CD8-positive, alpha-beta memory T cell (primary cell): ENCODE results near the gene NQO2. TPM values are rescaled to one million over a fixed set of nuclear protein-coding genes. Genes with fewer than 3 reads are reported as not detected.

Source experiments
- CTCF ChIA-PET: fragments of 350-600 bp; sonication (Branson Sonifier 250); formaldehyde crosslinking; loops from one replicate; lab custom pipeline; 2021; ENCODE audit warnings: antibody characterized with exemption; lab: Charles Lee
- POLR2A ChIA-PET: fragments of 350-600 bp; sonication (Branson Sonifier 250); formaldehyde crosslinking; loops from one replicate; lab custom pipeline; 2021; ENCODE audit warnings: antibody characterized with exemption; lab: Charles Lee
- DNase-seq, 5 donors: peaks; one replicate each; pipeline versions ENCODE4 v3.0.0 to v3.0.0-alpha.2; 2020 to 2022; ENCODE audit warnings: mixed read lengths in 1 of 5
- H3K27ac ChIP-seq: one replicate; pipeline ENCODE4 v1.7.0; 2013; ENCODE audit warnings: low read depth, mild to moderate bottlenecking, low read length, moderate library complexity
- H3K27me3 ChIP-seq: 2 replicates; pipeline ENCODE4 v1.7.0; 2013; ENCODE audit warnings: low read length, mild to moderate bottlenecking; ENCODE audit not compliant: insufficient read depth, poor library complexity, severe bottlenecking
- H3K36me3 ChIP-seq: 2 replicates; pipeline ENCODE4 v1.7.0; 2013; ENCODE audit warnings: mild to moderate bottlenecking, low read length, moderate library complexity; ENCODE audit not compliant: insufficient read depth
- H3K4me1 ChIP-seq: 2 replicates; pipeline ENCODE4 v1.7.0; 2013; ENCODE audit warnings: mild to moderate bottlenecking, low read length, moderate library complexity; ENCODE audit not compliant: insufficient read depth
- H3K4me3 ChIP-seq: 2 replicates; pipeline ENCODE4 v1.7.0; 2013; ENCODE audit warnings: mild to moderate bottlenecking, low read length
- H3K9me3 ChIP-seq: 2 replicates; pipeline ENCODE4 v1.7.0; 2013; ENCODE audit warnings: mild to moderate bottlenecking, low read length
- H3K27ac Mint-ChIP-seq, 8 donors: one replicate each; pipeline ENCODE4 v1.8.0; 2020 to 2021; ENCODE audit warnings: mixed read lengths in 8 of 8, mild to moderate bottlenecking in 6 of 8, inconsistent platforms in 3 of 8, moderate library complexity in 3 of 8
- H3K27me3 Mint-ChIP-seq, 2 donors: one replicate each; pipeline ENCODE4 v1.8.0; 2020 to 2021; ENCODE audit warnings: mixed read lengths in 2 of 2, mild to moderate bottlenecking in 1 of 2, moderate library complexity in 1 of 2
- H3K36me3 Mint-ChIP-seq, 3 donors: one replicate each; pipeline ENCODE4 v1.8.0; 2020 to 2021; ENCODE audit warnings: mixed read lengths in 3 of 3, inconsistent platforms in 1 of 3, mild to moderate bottlenecking in 1 of 3
- H3K4me1 Mint-ChIP-seq, 3 donors: one replicate each; pipeline ENCODE4 v1.8.0; 2020 to 2021; ENCODE audit warnings: mixed read lengths in 3 of 3, inconsistent platforms in 1 of 3, mild to moderate bottlenecking in 1 of 3
- H3K4me3 Mint-ChIP-seq, 7 donors: one replicate each; pipeline ENCODE4 v1.8.0; 2020 to 2021; ENCODE audit warnings: mixed read lengths in 7 of 7, mild to moderate bottlenecking in 6 of 7, moderate library complexity in 4 of 7, inconsistent platforms in 2 of 7
- H3K9me3 Mint-ChIP-seq, 5 donors: one replicate each; pipeline ENCODE4 v1.8.0; 2020 to 2022; ENCODE audit warnings: mixed read lengths in 5 of 5, mild to moderate bottlenecking in 3 of 5, moderate library complexity in 2 of 5, inconsistent platforms in 1 of 5
- polyA plus RNA-seq: library from polyadenylated mRNA; unstranded; fragments of 300-500 nt; fragmentation: Illumina TruSeq; gene quantifications from one replicate; pipeline ENCODE4 v1.2.3, GENCODE V29; 2021
- total RNA-seq, 2 experiments: library from RNA; stranded (reverse); gene quantifications; one replicate each; pipeline ENCODE4 v1.2.3, GENCODE V29; 2021

Gene NQO2
- total and polyA plus RNA-seq, 3 experiments from 2014 or later = 15.6 to 53.5 (median 18.5) TPM

DNA sequence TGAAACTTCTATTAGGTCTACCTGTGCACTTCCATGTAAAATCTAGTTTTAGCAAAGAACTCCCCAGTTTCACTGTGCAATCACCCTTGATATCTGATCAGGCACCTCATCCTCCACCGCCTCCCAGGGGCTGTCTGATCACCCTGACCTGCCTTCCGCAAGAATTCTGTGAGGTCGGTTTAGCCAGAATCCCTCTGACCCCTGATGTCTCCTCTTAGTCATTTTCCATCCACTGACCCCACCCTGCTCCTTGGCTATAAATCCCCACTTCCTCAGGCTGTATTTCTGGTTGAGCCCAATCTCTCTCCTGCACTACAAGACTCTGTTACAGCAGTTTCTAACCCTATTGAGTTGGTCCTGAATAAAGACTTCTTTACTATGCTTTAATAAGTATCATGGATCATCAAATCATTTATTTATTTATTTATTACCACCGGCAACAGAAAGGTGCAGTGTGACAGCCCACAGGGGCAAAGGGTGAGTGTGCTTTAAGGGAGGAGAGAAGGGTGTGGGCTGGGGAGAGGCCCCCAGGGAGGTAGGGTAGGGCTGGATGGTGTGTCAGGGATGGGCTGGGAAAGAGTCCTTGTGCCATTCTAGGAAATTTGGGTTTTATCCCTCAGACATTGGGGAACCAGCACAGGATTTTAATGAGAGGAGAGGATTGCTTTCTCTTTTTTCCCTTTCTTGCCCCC is 17.1 kb upstream of the NQO2 start:
- Mint-ChIP-seq H3K9me3 (no peaks in the 10 kb centered on the region), H3K36me3 (no peaks in the 10 kb centered on the region), H3K27me3 (peaks cover 7 to 12% of the 10 kb centered on the region in 2 donors), H3K4me1 (peaks cover 6 to 12% (median 8%) of the 10 kb centered on the region in 3 donors), H3K4me3 (no peak overlapping the region), H3K27ac (no peak overlapping the region)
- ChIA-PET CTCF (interaction anchor here (1.1 to 1.2 kb wide), 2 partner anchors 11 to 71 kb away, joined by 3 read pairs; partner anchors contain the start of gene SERPINB6), POLR2A (no interaction called here)
- H3K27me3 ChIP-seq = no peaks in the 10 kb centered on the region
- peaks cover 9% of the 10 kb centered on the region for H3K4me1 ChIP-seq
- no peak for DNase-seq
- H3K9me3 ChIP-seq = no peaks in the 10 kb centered on the region
- H3K27ac ChIP-seq = no peak overlapping the region
- H3K36me3 ChIP-seq = no peaks in the 10 kb centered on the region
- H3K4me3 ChIP-seq = no peak overlapping the region

DNA sequence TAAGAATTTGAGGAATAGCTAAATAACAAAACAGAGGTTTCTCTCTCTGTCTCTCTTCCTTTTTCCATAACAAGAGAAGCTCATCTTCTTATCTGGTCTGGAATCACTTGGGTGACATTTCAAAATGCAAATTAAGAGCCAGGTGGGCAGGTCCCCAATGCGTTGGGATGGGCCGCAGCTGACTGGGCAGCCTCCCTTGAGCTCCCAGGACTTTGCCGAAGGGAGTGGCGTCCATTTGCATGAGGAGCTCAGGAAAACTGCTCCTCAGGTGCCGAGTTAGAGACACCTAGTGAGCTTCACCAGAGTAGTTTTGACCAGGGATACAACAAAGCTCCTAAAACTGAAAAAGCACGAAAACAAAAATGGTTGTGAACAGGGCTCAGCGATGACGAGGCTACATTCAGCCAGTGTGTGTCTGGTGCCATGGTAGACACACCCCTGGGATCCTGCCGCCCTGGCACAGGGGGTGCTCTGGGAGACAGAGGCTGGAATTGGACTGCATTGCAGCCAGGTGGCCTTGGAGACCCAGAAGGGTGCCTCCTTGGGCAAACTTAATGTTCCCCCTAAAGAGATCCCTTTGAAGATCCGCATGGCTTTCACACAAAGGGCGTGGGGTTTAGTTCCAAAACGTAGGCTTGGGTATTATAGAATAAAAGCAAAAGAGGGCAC is 14.8 kb upstream of the NQO2 start:
- Histone ChIP-seq H3K4me3 (no peak overlapping the region), H3K36me3 (no peaks in the 10 kb centered on the region), H3K27ac (peak overlapping the region; percentile 3), H3K9me3 (no peaks in the 10 kb centered on the region), H3K27me3 (no peaks in the 10 kb centered on the region), H3K4me1 (peaks cover 17% of the 10 kb centered on the region)
- Mint-ChIP-seq H3K27me3 (peaks cover 6 to 12% of the 10 kb centered on the region in 2 donors), H3K4me3 (peak overlapping the region in 1 of 7 donors; percentile 32), H3K9me3 (no peaks in the 10 kb centered on the region), H3K36me3 (peaks cover 0 to 14% (median 0%) of the 10 kb centered on the region in 3 donors), H3K4me1 (peaks cover 16 to 23% (median 18%) of the 10 kb centered on the region in 3 donors), H3K27ac (peak overlapping the region in 1 of 8 donors; percentile 64)
- ChIA-PET CTCF (interaction anchor here (0.8 to 9.0 kb wide), 4 partner anchors 9 to 129 kb away, joined by 3 to 102 read pairs (median 3); no protein-coding TSS in a partner anchor), POLR2A (no interaction called here)
- DNase-seq = no peak

DNA sequence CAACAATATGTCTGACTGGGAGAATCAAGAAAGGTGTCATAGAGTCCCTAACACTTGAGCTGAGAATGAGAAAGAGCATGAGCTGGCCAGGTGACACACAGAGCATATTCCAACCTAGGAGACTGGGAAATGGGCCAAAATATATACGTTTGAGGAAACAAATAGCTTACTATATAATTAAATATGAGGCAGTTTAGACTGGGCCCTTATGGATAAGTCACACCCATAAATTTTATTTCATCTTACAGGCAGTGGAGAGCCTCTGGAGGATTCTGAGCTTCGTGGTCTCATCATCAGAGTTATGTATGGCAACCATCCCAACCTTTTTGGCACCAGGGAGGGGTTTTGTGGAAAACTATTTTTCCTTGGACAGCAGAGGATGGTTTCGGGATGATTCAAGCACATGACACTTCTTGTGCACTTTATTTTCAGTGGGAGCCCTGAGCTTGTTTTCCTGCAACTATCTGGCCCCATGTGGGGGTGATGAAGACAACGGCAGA is 12.9 kb upstream of the NQO2 start:
- H3K27me3 Mint-ChIP-seq = no peaks in the 10 kb centered on the region
- Histone ChIP-seq H3K27me3 (no peaks in the 10 kb centered on the region), H3K36me3 (no peaks in the 10 kb centered on the region), H3K27ac (peak overlapping the region; percentile 98), H3K9me3 (no peaks in the 10 kb centered on the region), H3K4me1 (peaks cover 23% of the 10 kb centered on the region), H3K4me3 (no peak overlapping the region)
- peak overlapping the region in 6 of 7 donors; percentile 44 to 94 (median 92) for H3K4me3 Mint-ChIP-seq
- peak overlapping the region in 7 of 8 donors; percentile 3 to 100 (median 74) for H3K27ac Mint-ChIP-seq
- ChIA-PET POLR2A (interaction anchor here (0.6 to 1.4 kb wide), 4 partner anchors 10 to 140 kb away, joined by 3 to 4 read pairs (median 4); partner anchors contain the start of gene SERPINB6), CTCF (interaction anchor here (0.9 to 9.0 kb wide), 13 partner anchors 10 to 249 kb away, joined by 3 to 102 read pairs (median 8); partner anchors contain the start of gene SERPINB6)
- H3K36me3 Mint-ChIP-seq = peaks cover 0 to 17% (median 0%) of the 10 kb centered on the region in 3 donors
- H3K4me1 Mint-ChIP-seq = peaks cover 27 to 38% (median 31%) of the 10 kb centered on the region in 3 donors
- DNase-seq = no peak
- H3K9me3 Mint-ChIP-seq = no peaks in the 10 kb centered on the region

DNA sequence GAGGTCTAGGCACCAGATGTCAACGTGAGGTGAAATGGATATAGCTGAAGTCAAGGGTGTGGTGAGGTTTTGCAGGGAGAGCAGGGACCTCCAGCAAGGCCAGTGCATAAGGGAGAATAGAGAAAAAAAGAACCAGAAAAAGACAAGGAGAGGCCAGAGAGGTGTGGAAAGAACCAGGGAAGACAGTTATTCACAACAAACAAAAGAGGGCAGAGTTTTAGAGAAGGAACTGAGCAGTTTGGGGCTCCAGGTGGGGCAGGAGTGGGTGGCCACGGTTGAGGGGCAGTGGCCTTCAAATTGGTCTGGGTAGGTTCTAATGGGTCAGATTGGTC is 11.6 kb upstream of the NQO2 start:
- ChIA-PET POLR2A (interaction anchor here (1.0 to 3.7 kb wide), 7 partner anchors 11 to 146 kb away, joined by 3 to 32 read pairs (median 18); partner anchors contain the start of genes SERPINB1 and SERPINB6), CTCF (interaction anchor here (1.0 to 9.0 kb wide), 22 partner anchors 11 to 222 kb away, joined by 3 to 102 read pairs (median 10); partner anchors contain the start of genes SERPINB1, SERPINB6, SERPINB9 and WRNIP1)
- Histone ChIP-seq H3K27ac (peak overlapping the region; percentile 98), H3K27me3 (no peaks in the 10 kb centered on the region), H3K36me3 (no peaks in the 10 kb centered on the region), H3K9me3 (no peaks in the 10 kb centered on the region), H3K4me1 (peaks cover 23% of the 10 kb centered on the region), H3K4me3 (peak overlapping the region; percentile 78)
- H3K36me3 Mint-ChIP-seq = peaks cover 0 to 17% (median 0%) of the 10 kb centered on the region in 3 donors
- DNase-seq = no peak
- no peaks in the 10 kb centered on the region for H3K27me3 Mint-ChIP-seq
- peak overlapping the region; percentile 87 to 97 (median 93) for H3K4me3 Mint-ChIP-seq
- H3K9me3 Mint-ChIP-seq = no peaks in the 10 kb centered on the region
- peak overlapping the region; percentile 91 to 100 (median 96) for H3K27ac Mint-ChIP-seq
- peaks cover 27 to 38% (median 31%) of the 10 kb centered on the region in 3 donors for H3K4me1 Mint-ChIP-seq

DNA sequence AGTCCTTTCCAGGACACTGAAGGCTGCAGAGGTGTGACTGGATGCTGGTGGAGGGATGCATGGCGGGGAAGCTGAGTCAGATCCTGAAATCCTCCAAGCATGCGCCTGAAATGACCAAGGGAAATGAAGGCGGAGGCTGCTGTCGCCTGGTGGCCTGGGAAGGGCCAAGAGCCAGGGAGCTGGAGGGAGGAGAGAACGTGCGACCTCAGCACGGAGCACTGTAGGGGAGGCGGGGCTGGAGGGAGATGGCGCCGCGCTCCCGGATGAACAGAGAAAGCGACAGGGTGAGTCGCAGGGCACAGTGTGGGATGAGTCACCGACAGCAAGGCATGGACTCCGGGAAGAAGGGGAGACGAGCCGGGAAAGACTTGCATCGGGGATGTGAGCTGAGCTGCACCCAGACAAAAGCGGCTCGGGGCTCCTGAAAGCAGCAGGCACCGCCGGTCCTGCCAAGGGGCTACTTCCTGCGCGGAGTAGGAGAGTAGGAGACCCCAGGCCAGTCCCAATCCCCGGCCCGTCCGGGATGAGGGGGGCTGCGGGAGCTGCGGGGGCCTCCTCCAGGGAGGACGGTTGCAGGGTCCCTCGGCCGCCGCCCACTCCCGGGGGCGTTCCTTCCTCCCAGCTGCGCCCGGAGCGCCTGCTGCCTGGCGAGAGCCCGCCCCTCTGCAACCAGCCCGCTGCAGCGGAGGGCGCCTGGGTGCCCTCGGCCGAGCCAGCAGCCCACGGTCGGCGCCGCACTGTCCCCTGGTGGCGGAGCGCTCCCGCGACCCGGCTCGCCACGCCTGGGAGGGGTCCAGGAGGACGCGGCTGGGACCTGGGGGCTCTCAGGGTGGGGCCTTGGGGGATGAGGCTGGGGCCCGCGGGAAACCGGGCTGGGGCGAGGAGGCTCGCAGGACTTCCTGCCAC is 11.0 kb upstream of the NQO2 start:
- ChIA-PET CTCF (interaction anchor here (0.6 to 9.0 kb wide), 42 partner anchors 9 to 251 kb away, joined by 3 to 102 read pairs (median 7); partner anchors contain the start of genes RIPK1, SERPINB1, SERPINB6 and SERPINB9), POLR2A (interaction anchor here (0.6 to 3.7 kb wide), 20 partner anchors 11 to 223 kb away, joined by 3 to 32 read pairs (median 6); partner anchors contain the start of genes NQO2, RIPK1, SERPINB1 and SERPINB6)
- Mint-ChIP-seq H3K27me3 (no peaks in the 10 kb centered on the region), H3K27ac (peak overlapping the region; percentile 98 to 100 (median 99)), H3K9me3 (no peaks in the 10 kb centered on the region), H3K36me3 (peaks cover 0 to 17% (median 0%) of the 10 kb centered on the region in 3 donors), H3K4me1 (peaks cover 27 to 38% (median 31%) of the 10 kb centered on the region in 3 donors), H3K4me3 (peak overlapping the region; percentile 87 to 97 (median 96))
- peak; percentile 71 to 86 (median 77) for DNase-seq
- no peaks in the 10 kb centered on the region for H3K9me3 ChIP-seq
- peak overlapping the region; percentile 98 for H3K27ac ChIP-seq
- H3K4me1 ChIP-seq = peaks cover 23% of the 10 kb centered on the region
- no peaks in the 10 kb centered on the region for H3K36me3 ChIP-seq
- no peaks in the 10 kb centered on the region for H3K27me3 ChIP-seq
- peak overlapping the region; percentile 78 for H3K4me3 ChIP-seq

DNA sequence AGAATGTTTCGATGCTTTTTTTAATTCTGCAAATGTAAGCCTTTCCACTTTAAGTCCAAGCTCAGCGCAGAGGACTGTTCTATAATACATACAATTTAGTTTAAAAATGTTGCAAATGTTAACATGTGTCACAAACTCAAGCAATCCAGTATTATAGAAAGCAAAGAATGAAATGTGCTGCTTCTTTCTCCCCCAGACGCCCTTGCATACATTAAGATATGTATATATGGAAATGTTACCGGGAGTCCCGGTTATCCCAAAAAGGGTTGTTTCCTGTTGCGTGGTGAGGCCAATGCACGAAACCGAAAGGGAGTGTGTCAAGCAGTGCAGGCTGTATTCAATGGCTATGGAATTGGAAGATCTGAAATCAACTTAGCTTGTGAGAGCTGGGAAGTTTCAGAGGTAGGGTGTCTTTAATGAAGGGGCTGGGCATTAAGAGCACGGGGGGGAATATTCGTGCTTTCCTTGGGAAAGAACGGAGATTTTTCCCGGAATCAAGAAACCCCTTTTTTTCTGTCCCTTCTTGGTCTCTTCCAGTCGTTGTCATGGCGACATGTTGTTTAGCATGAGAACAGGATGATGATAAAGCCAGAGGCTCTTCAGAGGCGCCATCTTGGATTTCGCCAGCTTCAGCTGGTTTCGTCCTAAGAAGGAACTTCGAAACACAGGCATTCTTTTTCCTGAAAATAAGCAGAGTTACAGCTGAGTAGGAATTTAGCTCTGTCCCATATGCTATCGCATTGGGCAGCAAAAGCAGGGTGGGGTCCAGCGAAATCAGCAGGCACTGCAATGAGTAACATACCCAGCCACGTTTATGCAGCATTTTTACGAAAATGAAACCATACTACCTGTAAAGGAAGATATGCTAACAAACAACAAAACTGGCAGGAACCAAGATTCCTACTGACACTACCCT is 10.1 kb upstream of the NQO2 start:
- Histone ChIP-seq H3K9me3 (no peaks in the 10 kb centered on the region), H3K27ac (peak overlapping the region; percentile 98), H3K4me3 (peak overlapping the region; percentile 78), H3K27me3 (no peaks in the 10 kb centered on the region), H3K4me1 (peaks cover 23% of the 10 kb centered on the region), H3K36me3 (no peaks in the 10 kb centered on the region)
- Mint-ChIP-seq H3K4me3 (peak overlapping the region; percentile 87 to 97 (median 94)), H3K9me3 (no peaks in the 10 kb centered on the region), H3K27me3 (no peaks in the 10 kb centered on the region), H3K27ac (peak overlapping the region; percentile 98 to 100 (median 99)), H3K4me1 (peaks cover 27 to 38% (median 31%) of the 10 kb centered on the region in 3 donors), H3K36me3 (peaks cover 0 to 17% (median 0%) of the 10 kb centered on the region in 3 donors)
- ChIA-PET CTCF (interaction anchor here (0.7 to 9.0 kb wide), 41 partner anchors 8 to 1032 kb away, joined by 3 to 102 read pairs (median 7); partner anchors contain the start of genes NQO2, RIPK1, SERPINB1 and SERPINB6), POLR2A (interaction anchor here (0.6 to 3.7 kb wide), 23 partner anchors 10 to 224 kb away, joined by 3 to 32 read pairs (median 6); partner anchors contain the start of genes NQO2, RIPK1, SERPINB1 and SERPINB6)
- peak; percentile 62 to 93 (median 90) for DNase-seq
